ENCODE results near the gene PIGP.

The PIGP gene

DNA sequence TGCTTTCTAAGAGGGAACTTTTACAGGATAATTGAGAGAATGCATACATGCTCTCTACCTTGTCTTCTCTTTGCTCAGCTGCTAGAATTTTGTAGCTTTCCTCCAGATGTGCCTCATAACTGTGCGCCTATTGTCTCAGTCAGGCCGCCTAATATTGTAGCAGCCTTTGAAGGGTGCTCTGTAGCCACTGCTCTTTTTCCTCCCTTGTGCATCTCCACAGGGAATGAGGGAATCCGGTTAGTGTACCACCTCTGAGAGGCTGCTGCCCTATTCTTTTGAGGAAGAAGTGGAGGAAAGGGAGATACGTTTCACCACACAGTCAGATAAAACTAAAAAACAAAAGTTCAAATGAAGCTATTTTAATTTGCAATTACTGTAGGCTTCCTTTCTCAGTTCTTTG lies 22.9 kb upstream of the PIGP start:
- TF ChIP-seq EZH2 (IDR thresholded peaks at IDR 0.05; ENCODE audit: borderline replicate concordance, low read length) (no peak), CTCF (IDR thresholded peaks at IDR 0.05; ENCODE audit: low read length) (no peak)
- H4K20me1 ChIP-seq (ENCODE audit: insufficient read depth, low read length): no peaks in the 10 kb centered on the region
- no peaks in the 10 kb centered on the region for H3K9me2 ChIP-seq (ENCODE audit: low read depth, low read length)
- H3K4me3 ChIP-seq (ENCODE audit: low read depth, low read length, poor library complexity, severe bottlenecking): no peak overlapping the region
- H3K9ac ChIP-seq (ENCODE audit: low read length): no peak overlapping the region
- no peaks in the 10 kb centered on the region for H3K79me2 ChIP-seq (ENCODE audit: insufficient read depth, low read length)
- H2AFZ ChIP-seq (ENCODE audit: low read length): no peak overlapping the region
- H3K36me3 ChIP-seq (ENCODE audit: insufficient read depth, low read length): peaks cover 69% of the 10 kb centered on the region
- no peaks in the 10 kb centered on the region for H3K4me1 ChIP-seq (ENCODE audit: insufficient read depth, low read length, severe bottlenecking)
- H3K27me3 ChIP-seq (ENCODE audit: insufficient read depth, low read length): no peaks in the 10 kb centered on the region
- H3K4me2 ChIP-seq (ENCODE audit: low read length): no peak overlapping the region
- no peaks in the 10 kb centered on the region for H3F3A ChIP-seq (ENCODE audit: insufficient read depth, low read length)
- H3K9me3 ChIP-seq (ENCODE audit: low read length): no peaks in the 10 kb centered on the region
- no peak overlapping the region for H3K27ac ChIP-seq (ENCODE audit: low read depth, low read length, poor library complexity, severe bottlenecking)

DNA sequence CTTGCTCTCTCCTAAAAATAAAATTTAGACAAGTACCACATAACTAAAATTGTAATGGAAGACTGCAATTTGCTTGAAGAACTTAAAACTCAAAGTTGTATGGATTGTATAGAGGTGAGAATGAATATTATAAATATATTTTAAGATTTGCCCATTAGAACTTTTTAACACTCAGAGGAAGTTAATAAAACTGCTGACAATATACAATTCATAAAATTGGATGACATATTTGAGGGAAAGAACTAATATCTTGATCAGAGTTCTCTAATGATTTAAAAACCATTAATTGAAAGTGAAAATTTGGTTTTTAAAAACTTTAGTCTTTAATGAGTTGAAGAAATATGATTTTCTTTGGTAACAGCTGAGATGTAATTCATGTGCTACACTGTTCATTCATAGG lies 21.1 kb upstream of the PIGP start:
- H3K27me3 ChIP-seq (ENCODE audit: insufficient read depth, low read length): no peaks in the 10 kb centered on the region
- H3K36me3 ChIP-seq (ENCODE audit: insufficient read depth, low read length): peaks cover 68% of the 10 kb centered on the region
- no peaks in the 10 kb centered on the region for H4K20me1 ChIP-seq (ENCODE audit: insufficient read depth, low read length)
- no peaks in the 10 kb centered on the region for H3K9me2 ChIP-seq (ENCODE audit: low read depth, low read length)
- TF ChIP-seq CTCF (IDR thresholded peaks at IDR 0.05; ENCODE audit: low read length): no peak
- no peak for TF ChIP-seq EZH2 (IDR thresholded peaks at IDR 0.05; ENCODE audit: borderline replicate concordance, low read length)
- H3K4me3 ChIP-seq (ENCODE audit: low read depth, low read length, poor library complexity, severe bottlenecking): no peak overlapping the region
- 0 out of 2 replicates have a peak, but pooled peaks cover 2% of the 10 kb centered on the region for H3K79me2 ChIP-seq (ENCODE audit: insufficient read depth, low read length)
- H3K9me3 ChIP-seq (ENCODE audit: low read length): no peaks in the 10 kb centered on the region
- no peak overlapping the region for H2AFZ ChIP-seq (ENCODE audit: low read length)
- no peak overlapping the region for H3K9ac ChIP-seq (ENCODE audit: low read length)
- H3K4me2 ChIP-seq (ENCODE audit: low read length): no peak overlapping the region
- no peak overlapping the region for H3K27ac ChIP-seq (ENCODE audit: low read depth, low read length, poor library complexity, severe bottlenecking)
- no peaks in the 10 kb centered on the region for H3K4me1 ChIP-seq (ENCODE audit: insufficient read depth, low read length, severe bottlenecking)
- H3F3A ChIP-seq (ENCODE audit: insufficient read depth, low read length): no peaks in the 10 kb centered on the region

- H3K4me2 ChIP-seq (ENCODE audit: low read length): no peak overlapping the region
- H3K36me3 ChIP-seq (ENCODE audit: insufficient read depth, low read length): peaks cover 39% of the 10 kb centered on the region
- H3K4me3 ChIP-seq (ENCODE audit: low read depth, low read length, poor library complexity, severe bottlenecking): no peak overlapping the region
- H3K9ac ChIP-seq (ENCODE audit: low read length): no peak overlapping the region
- H3F3A ChIP-seq (ENCODE audit: insufficient read depth, low read length): no peaks in the 10 kb centered on the region
- TF ChIP-seq EZH2 (IDR thresholded peaks at IDR 0.05; ENCODE audit: borderline replicate concordance, low read length): no peak
- no peak for TF ChIP-seq CTCF (IDR thresholded peaks at IDR 0.05; ENCODE audit: low read length)
- no peaks in the 10 kb centered on the region for H3K9me2 ChIP-seq (ENCODE audit: low read depth, low read length)
- H3K9me3 ChIP-seq (ENCODE audit: low read length): no peaks in the 10 kb centered on the region
- H3K79me2 ChIP-seq (ENCODE audit: insufficient read depth, low read length): peaks cover 45% of the 10 kb centered on the region
- no peaks in the 10 kb centered on the region for H3K27me3 ChIP-seq (ENCODE audit: insufficient read depth, low read length)
- no peak overlapping the region for H2AFZ ChIP-seq (ENCODE audit: low read length)
- H4K20me1 ChIP-seq (ENCODE audit: insufficient read depth, low read length): no peaks in the 10 kb centered on the region
- H3K4me1 ChIP-seq (ENCODE audit: insufficient read depth, low read length, severe bottlenecking): peaks cover 6% of the 10 kb centered on the region
- H3K27ac ChIP-seq (ENCODE audit: low read depth, low read length, poor library complexity, severe bottlenecking): no peak overlapping the region
These were observed 15.4 kb upstream of the PIGP start for GRCh38 chr21:37088186-37088735.
